GM12878 (cell line): Measurements from ENCODE around the gene IMMP2L. TPM values are rescaled to one million over a fixed set of nuclear protein-coding genes. Genes with fewer than 3 reads are reported as not detected.
A peak's percentile ranks its signal among the peaks of the same experiment; 100 is the strongest.

Source experiments
- ATAC-seq: fragments of 200-7000 bp; cut with Tn5 transposase; 3 replicates; pipeline ENCODE4 v1.9.1; 2020; ENCODE audit warnings: mild to moderate bottlenecking, moderate library complexity
- BruUV-seq: library from RNA; stranded (reverse); fragments of 400-500 nt; replicated peaks from 2 replicates; lab custom pipeline; 2021; lab: Mats Ljungman, UMichigan
- CTCF ChIA-PET: fragments of 300-600 bp; sonication (Branson Sonifier 250); formaldehyde crosslinking; extraction: SDS; loops from one replicate; lab custom pipeline; 2021; ENCODE audit warnings: inconsistent platforms; lab: Yijun Ruan, JAX
- POLR2A ChIA-PET: fragments of 350-600 bp; formaldehyde crosslinking; extraction: SDS; loops from one replicate; lab custom pipeline; 2021; ENCODE audit warnings: inconsistent platforms; lab: Charles Lee
- RAD21 ChIA-PET: fragments of 300-600 bp; sonication (Branson Sonifier 250); formaldehyde crosslinking; loops from one replicate; lab custom pipeline; 2023; ENCODE audit warnings: antibody characterized with exemption; ENCODE audit not compliant: unreplicated experiment; lab: Charles Lee
- SMC1A ChIA-PET: fragments of 300-600 bp; sonication (Branson Sonifier 250); formaldehyde crosslinking; loops from one replicate; lab custom pipeline; 2023; ENCODE audit not compliant: unreplicated experiment, uncharacterized antibody; lab: Charles Lee
- DNase-seq: peaks from one replicate; pipeline ENCODE4 v3.0.0-alpha.2; 2011; ENCODE audit warnings: low read depth, low spot score
- FAIRE-seq: peaks from 3 replicates; lab custom pipeline; 2011; peaks lifted over from hg19 to GRCh38; lab: Jason Lieb, UNC
- H2AFZ ChIP-seq: 2 replicates; pipeline ENCODE4 v1.6.0; 2011; ENCODE audit warnings: low read depth, low read length, control low read depth; ENCODE audit not compliant: control insufficient read depth
- H3K27ac ChIP-seq: 2 replicates; pipeline ENCODE4 v1.5.1; 2011; ENCODE audit warnings: control low read depth; ENCODE audit not compliant: control insufficient read depth, insufficient read depth
- H3K27me3 ChIP-seq, 2 experiments: replicated peaks in 1 of 2; 2 replicates each; pipeline versions ENCODE4 v1.6.0 to v1.6.1; 2011; ENCODE audit warnings: low read length in 1 of 2; ENCODE audit not compliant: control insufficient read depth in 2 of 2, insufficient read depth in 2 of 2
- H3K36me3 ChIP-seq, 2 experiments: 2 replicates each; pipeline ENCODE4 v1.5.1; 2011; ENCODE audit warnings: low read length in 1 of 2; ENCODE audit not compliant: control insufficient read depth in 2 of 2, insufficient read depth in 2 of 2
- H3K4me1 ChIP-seq: 2 replicates; pipeline ENCODE4 v1.6.1; 2011; ENCODE audit warnings: mild to moderate bottlenecking, low read length, moderate library complexity, mixed read lengths; ENCODE audit not compliant: control insufficient read depth, insufficient read depth
- H3K4me2 ChIP-seq: 2 replicates; pipeline ENCODE4 v1.6.0; 2011; ENCODE audit warnings: control low read depth; ENCODE audit not compliant: control insufficient read depth, insufficient read depth
- H3K4me3 ChIP-seq: fragments of 200-600 bp; sonication (generic); 2 replicates; pipeline ENCODE4 v1.5.1; 2016
- H3K79me2 ChIP-seq: 2 replicates; pipeline ENCODE4 v1.6.0; 2011; ENCODE audit warnings: low read length; ENCODE audit not compliant: control insufficient read depth, insufficient read depth
- H3K9ac ChIP-seq: 2 replicates; pipeline ENCODE4 v1.8.0; 2011; ENCODE audit warnings: low read length, control low read depth, mixed read lengths; ENCODE audit not compliant: control insufficient read depth, insufficient read depth
- H3K9me3 ChIP-seq: replicated peaks from 3 replicates; pipeline ENCODE4 v1.5.1; 2011; ENCODE audit warnings: mild to moderate bottlenecking, low read length; ENCODE audit not compliant: control insufficient read depth, insufficient read depth
- H4K20me1 ChIP-seq: 2 replicates; pipeline ENCODE4 v1.6.0; 2011; ENCODE audit not compliant: control insufficient read depth, insufficient read depth
- ATF7 ChIP-seq: fragments of 450-650 bp; IDR thresholded peaks from 2 replicates; pipeline ENCODE4 v1.6.1; 2016; ENCODE audit warnings: low read depth, mild to moderate bottlenecking
- CHD1 ChIP-seq: IDR thresholded peaks from 2 replicates; pipeline ENCODE4 v1.6.1; 2012; ENCODE audit warnings: low read depth, low read length, improper control_type of control experiment
- DPF2 ChIP-seq: fragments of 450-650 bp; IDR thresholded peaks from 2 replicates; pipeline ENCODE4 v1.6.1; 2017; ENCODE audit warnings: mild to moderate bottlenecking
- EGR1 ChIP-seq, 2 experiments: IDR thresholded peaks; 1 replicate in 1 of 2; 2 replicates in 1 of 2; pipeline ENCODE4 v1.6.1; 2011 to 2012; ENCODE audit warnings: low read depth in 2 of 2, low read length in 2 of 2, borderline replicate concordance in 1 of 2, mild to moderate bottlenecking in 1 of 2, moderate library complexity in 1 of 2
- JUNB ChIP-seq: IDR thresholded peaks from 2 replicates; pipeline ENCODE4 v1.6.1; 2016; ENCODE audit warnings: antibody characterized with exemption, mild to moderate bottlenecking
- MTA2 ChIP-seq: fragments of 450-650 bp; IDR thresholded peaks from 2 replicates; pipeline ENCODE4 v1.6.1; 2016; ENCODE audit warnings: low read depth, mild to moderate bottlenecking, moderate library complexity
- NBN ChIP-seq: fragments of 450-650 bp; IDR thresholded peaks from 2 replicates; pipeline ENCODE4 v1.6.1; 2016
- POU2F2 ChIP-seq: IDR thresholded peaks from 3 replicates; pipeline ENCODE4 v1.6.1; 2011; ENCODE audit warnings: low read depth, mild to moderate bottlenecking, low read length, borderline replicate concordance
- SMAD5 ChIP-seq: IDR thresholded peaks from 2 replicates; pipeline ENCODE4 v1.6.1; 2016; ENCODE audit warnings: antibody characterized with exemption, low read depth
- SREBF2 ChIP-seq: IDR thresholded peaks from 2 replicates; pipeline ENCODE4 v1.6.1; 2012; ENCODE audit warnings: mild to moderate bottlenecking, low read length
- SUZ12 ChIP-seq: fragments of 200-600 bp; sonication (generic); IDR thresholded peaks from one replicate; pipeline ENCODE4 v1.6.1; 2018; ENCODE audit warnings: antibody characterized with exemption, mild to moderate bottlenecking; ENCODE audit not compliant: unreplicated experiment
- TCF3 ChIP-seq: IDR thresholded peaks from 2 replicates; pipeline ENCODE4 v1.6.1; 2012; ENCODE audit warnings: low read depth, mild to moderate bottlenecking, low read length, borderline replicate concordance; ENCODE audit not compliant: insufficient read depth
- WRNIP1 ChIP-seq: IDR thresholded peaks from 2 replicates; pipeline ENCODE4 v1.6.1; 2011; ENCODE audit warnings: low read depth, low read length, improper control_type of control experiment, borderline replicate concordance
- YBX1 ChIP-seq: fragments of 450-650 bp; IDR thresholded peaks from 2 replicates; pipeline ENCODE4 v1.6.1; 2016; ENCODE audit warnings: antibody characterized with exemption
- YY1 ChIP-seq: IDR thresholded peaks from 2 replicates; pipeline ENCODE4 v1.6.1; 2011; ENCODE audit warnings: low read depth, mild to moderate bottlenecking, low read length
- ZZZ3 ChIP-seq: IDR thresholded peaks from 2 replicates; pipeline ENCODE4 v1.6.1; 2011; ENCODE audit warnings: low read depth; ENCODE audit not compliant: control insufficient read depth, insufficient read length
- WGBS: methylation state at CpG from one replicate; pipeline ENCODE4 v1.1.6; 2016; ENCODE audit warnings: low lambda C conversion rate; ENCODE audit not compliant: insufficient replicate concordance, insufficient coverage; ENCODE audit errors: missing lambda C conversion rate; 5-methylcytosine and 5-hydroxymethylcytosine counted together
- in situ Hi-C: fragments of 300-500 bp; cut with MboI; formaldehyde crosslinking; loops from 9 replicates; pipeline ENCODE4 v1.14.3; 2018; ENCODE audit warnings: mixed read lengths
- intact Hi-C: fragments of 100-400 bp; cut with micrococcal nuclease; formaldehyde crosslinking; loops from one replicate; pipeline ENCODE4 v1.14.2; 2022; ENCODE audit not compliant: unreplicated experiment
- polyA plus RNA-seq, 11 experiments: library from polyadenylated mRNA; depleted of rRNA in 4 of 11; unstranded in 6 of 11; stranded (reverse) in 5 of 11; fragments of >200 nt; fragmentation: Nextera tagmentation in 4 of 11; fragmentation: Illumina TruSeq in 1 of 11; extraction: Ambion mirVana in 4 of 11; extraction: Trizol in 1 of 11; gene quantifications; 1 replicate in 1 of 11; 2 replicates in 10 of 11; pipeline versions ENCODE4 v1.2.1 to v1.2.3, GENCODE V29; 2011 to 2016; ENCODE audit warnings: inconsistent platforms in 2 of 11, missing spikeins in 2 of 11, low read depth in 1 of 11
- total RNA-seq, 4 experiments: library from RNA; depleted of rRNA in 3 of 4; stranded (reverse); fragments of >200 nt in 3 of 4; fragmentation: Illumina TruSeq in 1 of 4; extraction: Trizol in 1 of 4; gene quantifications; 2 replicates each; pipeline versions ENCODE4 v1.2.1 to v1.2.3, GENCODE V29; 2013 to 2021
- TF ChIP-seq, protein P1 (sequence below): fragments of 450-650 bp; IDR thresholded peaks from 2 replicates; pipeline ENCODE4 v1.6.1; 2017; ENCODE audit warnings: mild to moderate bottlenecking

The IMMP2L gene
- total and polyA plus RNA-seq, 10 of the 15 experiments (the other 5 are each of a cell fraction or from before 2014, with no cell fraction given): 12.6 to 46.3 (median 19.6) TPM

DNA sequence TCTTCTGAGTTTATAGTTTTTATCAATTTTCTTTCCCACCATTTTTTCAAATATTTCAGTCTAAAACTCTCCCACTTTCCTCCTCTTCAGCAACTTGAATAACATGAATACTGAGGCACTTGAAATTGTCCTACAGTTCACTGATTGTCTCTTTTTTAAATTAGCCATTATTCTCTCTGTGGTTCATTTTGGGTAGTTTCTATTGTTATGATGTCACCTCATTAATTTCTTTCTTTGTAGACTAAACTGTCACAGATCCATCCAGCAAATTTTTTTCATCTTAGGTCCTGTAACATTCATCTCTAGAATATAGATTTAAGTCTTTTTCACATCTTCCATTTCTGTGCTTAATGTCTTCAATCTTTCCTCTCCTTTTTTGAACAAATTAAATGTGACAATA lies 326.6 kb downstream of the IMMP2L start:
- FAIRE-seq (no peak), DNase-seq (no peak), ATAC-seq (peak; percentile 51)
- ChIA-PET CTCF (interaction anchor here (1.0 kb wide), 1 partner anchor 12 kb away, joined by 3 read pairs; no protein-coding TSS in a partner anchor), POLR2A (no interaction called here), RAD21 (no interaction called here), SMC1A (interaction anchor here (0.9 kb wide), 1 partner anchor 103 kb away, joined by 3 read pairs; no protein-coding TSS in a partner anchor)
- H3K4me2 ChIP-seq: no peak overlapping the region
- no peaks in the 10 kb centered on the region for H3K36me3 ChIP-seq
- no peaks in the 10 kb centered on the region for H3K79me2 ChIP-seq
- intact Hi-C loops: no loop called here
- peaks cover 2% of the 10 kb centered on the region; the same call in 1 of the 2 replicates for H3K4me1 ChIP-seq
- H4K20me1 ChIP-seq: no peaks in the 10 kb centered on the region
- H2AFZ ChIP-seq: no peak overlapping the region
- H3K4me3 ChIP-seq: no peak overlapping the region
- TF ChIP-seq ATF7 (peak; percentile 93), DPF2 (no peak), JUNB (peak; percentile 17; the same call in 1 of the 2 replicates), MTA2 (peak; percentile 96)
- H3K9ac ChIP-seq: no peak overlapping the region
- in situ Hi-C loops: no loop called here
- no peaks in the 10 kb centered on the region; the same call in 1 of the 3 replicates for H3K9me3 ChIP-seq
- H3K27me3 ChIP-seq: no peaks in the 10 kb centered on the region
- no TSS peak for BruUV-seq
- no peak overlapping the region for H3K27ac ChIP-seq

DNA sequence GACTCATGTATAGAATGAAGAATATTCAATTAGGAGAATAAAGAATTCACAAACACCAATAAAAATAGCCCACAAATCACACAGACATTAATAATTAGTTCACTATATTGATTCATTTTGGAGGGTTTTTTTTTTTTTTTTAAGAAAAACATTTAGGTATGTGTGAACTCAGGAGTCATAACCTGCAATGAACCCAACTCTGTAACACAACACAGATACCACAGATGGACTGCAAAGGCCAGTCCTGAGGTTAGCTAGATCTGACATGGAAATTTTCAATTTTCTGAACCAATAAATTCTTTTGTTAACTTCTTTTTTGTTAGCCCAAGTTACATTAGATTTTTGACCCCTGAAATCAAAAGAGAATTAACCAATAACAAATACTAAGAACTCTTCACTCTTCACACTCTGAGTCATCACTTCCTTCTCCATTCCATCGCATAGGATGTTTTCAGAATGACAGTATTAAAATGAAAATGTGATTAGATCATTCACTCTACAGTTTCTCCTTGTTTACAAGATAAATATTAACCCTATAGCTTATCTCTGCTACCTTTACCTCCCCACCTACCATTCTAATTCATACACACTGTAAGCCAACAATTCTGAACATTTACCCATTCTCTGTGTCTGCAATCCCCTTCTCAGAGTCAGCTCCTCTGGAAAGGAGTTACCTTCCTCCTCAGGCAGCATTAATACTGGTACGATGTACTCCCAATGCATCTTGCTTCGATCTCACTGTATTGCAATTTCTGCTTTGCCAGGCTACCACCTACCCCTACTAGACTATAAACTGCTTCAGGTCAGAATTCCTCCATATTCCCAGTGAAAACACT lies 329.8 kb downstream of the IMMP2L start:
- Histone ChIP-seq H3K4me1 (peaks cover 2% of the 10 kb centered on the region; the same call in 1 of the 2 replicates), H3K4me3 (no peak overlapping the region), H3K36me3 (no peaks in the 10 kb centered on the region), H3K27me3 (no peaks in the 10 kb centered on the region), H4K20me1 (no peaks in the 10 kb centered on the region), H3K79me2 (no peaks in the 10 kb centered on the region), H2AFZ (no peak overlapping the region), H3K9me3 (no peaks in the 10 kb centered on the region; the same call in 1 of the 3 replicates), H3K9ac (no peak overlapping the region), H3K4me2 (no peak overlapping the region), H3K27ac (no peak overlapping the region)
- peak; percentile 59 for FAIRE-seq
- ChIA-PET POLR2A (interaction anchor here (0.7 kb wide), 1 partner anchor 51 kb away, joined by 6 read pairs; no protein-coding TSS in a partner anchor), SMC1A (interaction anchor here (0.8 kb wide), 1 partner anchor 34 kb away, joined by 3 read pairs; no protein-coding TSS in a partner anchor), CTCF (no interaction called here), RAD21 (no interaction called here)
- ATAC-seq: peak; percentile 90
- intact Hi-C loops (no loop called here), in situ Hi-C loops (no loop called here)
- DNase-seq: no peak
- BruUV-seq: no TSS peak
- 65% methylated on average over 3 of the region's 3 CpGs for WGBS
- TF ChIP-seq ZZZ3: no peak
- no peak for TF ChIP-seq SREBF2
- no peak for TF ChIP-seq EGR1 (IDR thresholded peaks at IDR 0.05; ENCODE audit: borderline replicate concordance in 1 of 2, low read depth in 2 of 2, low read length in 2 of 2)
- TF ChIP-seq SUZ12: no peak
- TF ChIP-seq TCF3: no peak
- TF ChIP-seq YBX1: no peak
- TF ChIP-seq NBN: no peak
- TF ChIP-seq YY1: no peak
- TF ChIP-seq WRNIP1: no peak
- TF ChIP-seq POU2F2: no peak
- no peak for TF ChIP-seq CHD1
- no peak for TF ChIP-seq SMAD5
- peak; percentile 54; the same call in 1 of the 2 replicates for TF ChIP-seq MTA2
- TF ChIP-seq, protein P1, sequence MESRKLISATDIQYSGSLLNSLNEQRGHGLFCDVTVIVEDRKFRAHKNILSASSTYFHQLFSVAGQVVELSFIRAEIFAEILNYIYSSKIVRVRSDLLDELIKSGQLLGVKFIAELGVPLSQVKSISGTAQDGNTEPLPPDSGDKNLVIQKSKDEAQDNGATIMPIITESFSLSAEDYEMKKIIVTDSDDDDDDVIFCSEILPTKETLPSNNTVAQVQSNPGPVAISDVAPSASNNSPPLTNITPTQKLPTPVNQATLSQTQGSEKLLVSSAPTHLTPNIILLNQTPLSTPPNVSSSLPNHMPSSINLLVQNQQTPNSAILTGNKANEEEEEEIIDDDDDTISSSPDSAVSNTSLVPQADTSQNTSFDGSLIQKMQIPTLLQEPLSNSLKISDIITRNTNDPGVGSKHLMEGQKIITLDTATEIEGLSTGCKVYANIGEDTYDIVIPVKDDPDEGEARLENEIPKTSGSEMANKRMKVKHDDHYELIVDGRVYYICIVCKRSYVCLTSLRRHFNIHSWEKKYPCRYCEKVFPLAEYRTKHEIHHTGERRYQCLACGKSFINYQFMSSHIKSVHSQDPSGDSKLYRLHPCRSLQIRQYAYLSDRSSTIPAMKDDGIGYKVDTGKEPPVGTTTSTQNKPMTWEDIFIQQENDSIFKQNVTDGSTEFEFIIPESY: no peak
